Measurements from ENCODE around the gene E2F4. TPM values are rescaled to one million over a fixed set of nuclear protein-coding genes. Genes with fewer than 3 reads are reported as not detected.

The E2F4 gene
- total and polyA plus RNA-seq, 2 of the 13 experiments (the other 11 are each of a cell fraction or from before 2014, with no cell fraction given) = 84.8 to 91.2 TPM

GRCh38 chr16:67184995-67185650 lies 6.8 kb upstream of the E2F4 start (continued):
- TF ChIP-seq BRF2 (CRISPR knock-in tag; IDR thresholded peaks at IDR 0.05) (no peak), GMEB1 (CRISPR knock-in tag; IDR thresholded peaks at IDR 0.05; ENCODE audit: borderline replicate concordance) (peak; percentile 75), ZNF678 (CRISPR knock-in tag; IDR thresholded peaks at IDR 0.05) (0 out of 2 replicates have a peak, but pooled peaks have one; percentile 57), TRIM22 (IDR thresholded peaks at IDR 0.05) (no peak), ZHX1 (CRISPR knock-in tag; IDR thresholded peaks at IDR 0.05; ENCODE audit: low read depth) (peak; percentile 63; the same call in 1 of the 2 replicates), KLF15 (CRISPR knock-in tag; IDR thresholded peaks at IDR 0.05; ENCODE audit: borderline replicate concordance) (peak; percentile 58; the same call in 1 of the 2 replicates), ZBTB2 (CRISPR knock-in tag; IDR thresholded peaks at IDR 0.05; ENCODE audit: low read depth) (0 out of 2 replicates have a peak, but pooled peaks have one; percentile 82), ZHX2 (IDR thresholded peaks at IDR 0.05; ENCODE audit: low read depth) (no peak), ZHX2 (CRISPR knock-in tag; IDR thresholded peaks at IDR 0.05; ENCODE audit: borderline replicate concordance) (peak; percentile 86; the same call in 1 of the 2 replicates), JUNB (CRISPR knock-in tag; IDR thresholded peaks at IDR 0.05; ENCODE audit: borderline replicate concordance) (no peak), ZNF333 (CRISPR knock-in tag; IDR thresholded peaks at IDR 0.05; ENCODE audit: borderline replicate concordance) (peak; percentile 95; the same call in 1 of the 2 replicates), JUND (CRISPR knock-in tag; IDR thresholded peaks at IDR 0.05) (peak; percentile 52; the same call in 1 of the 2 replicates), FOXP1 (IDR thresholded peaks at IDR 0.05) (no peak), FOXP1 (CRISPR knock-in tag; IDR thresholded peaks at IDR 0.05) (no peak)
